ENCODE results near the gene PPP4R1. TPM values are rescaled to one million over a fixed set of nuclear protein-coding genes. Genes with fewer than 3 reads are reported as not detected.
"Not testable (repeated sequence)": the region's sequence is repeated elsewhere in the genome, so short reads cannot be mapped to it uniquely, and the experiment has no call there.

The PPP4R1 gene
- total RNA-seq, 1 donor from 2014 or later: 136 TPM

DNA sequence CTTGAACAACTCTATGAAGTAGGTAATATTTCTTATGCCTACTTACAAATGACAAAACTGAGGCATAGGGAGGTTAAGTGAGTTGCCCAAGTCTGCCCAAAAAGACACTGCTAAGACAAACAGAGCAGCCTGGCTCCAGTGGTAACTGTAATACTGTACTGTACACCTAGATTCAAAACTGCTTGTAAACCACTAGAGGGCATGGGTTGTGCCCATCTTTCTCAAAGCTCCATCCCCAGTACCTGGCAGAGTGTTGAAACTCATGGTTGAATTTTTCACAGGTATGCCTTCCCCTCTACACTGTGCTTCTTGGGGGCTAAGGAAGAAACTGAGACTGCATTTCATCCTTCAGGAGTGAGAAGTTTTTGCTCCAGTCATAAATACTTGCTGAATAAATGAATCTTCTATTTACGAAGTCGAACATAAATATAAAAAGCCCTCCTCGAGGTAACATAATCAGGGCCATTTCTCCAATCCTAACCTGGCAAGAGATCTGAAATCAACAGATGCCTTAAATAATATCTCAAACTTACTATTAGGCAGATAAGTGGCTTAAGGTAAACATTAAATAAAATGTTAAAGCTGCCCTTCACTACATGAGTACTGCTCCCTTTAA is 2.0 kb downstream of the PPP4R1 start:
- peaks cover 20% of the 10 kb centered on the region for H3K4me1 Mint-ChIP-seq (ENCODE audit: low read depth, unreplicated experiment)
- peaks cover 10% of the 10 kb centered on the region for H3K27me3 Mint-ChIP-seq (ENCODE audit: unreplicated experiment)
- H3K27ac Mint-ChIP-seq (ENCODE audit: unreplicated experiment): peak overlapping the region; percentile 26
- peak; percentile 53 for TF ChIP-seq CTCF (IDR thresholded peaks at IDR 0.05; ENCODE audit: partially characterized antibody, unreplicated experiment)
- H3K9me3 Mint-ChIP-seq (ENCODE audit: unreplicated experiment): peaks cover 10% of the 10 kb centered on the region
- peak overlapping the region; percentile 98 for H3K4me3 Mint-ChIP-seq (ENCODE audit: unreplicated experiment)
- no peak for DNase-seq
- H3K36me3 Mint-ChIP-seq (ENCODE audit: unreplicated experiment): peaks cover 3% of the 10 kb centered on the region

- Mint-ChIP-seq H3K9me3 (ENCODE audit: unreplicated experiment) (peaks cover 4% of the 10 kb centered on the region), H3K27ac (ENCODE audit: unreplicated experiment) (no peak overlapping the region), H3K36me3 (ENCODE audit: unreplicated experiment) (peaks cover 3% of the 10 kb centered on the region), H3K27me3 (ENCODE audit: unreplicated experiment) (peaks cover 4% of the 10 kb centered on the region), H3K4me1 (ENCODE audit: low read depth, unreplicated experiment) (peaks cover 12% of the 10 kb centered on the region), H3K4me3 (ENCODE audit: unreplicated experiment) (no peak overlapping the region)
- no peak for TF ChIP-seq CTCF (IDR thresholded peaks at IDR 0.05; ENCODE audit: partially characterized antibody, unreplicated experiment)
- no peak for DNase-seq
These were observed 5.2 kb downstream of the PPP4R1 start for GRCh38 chr18:9609190-9609589.

GRCh38 chr18:9608728-9609127 is 5.6 kb downstream of the PPP4R1 start:
- peaks cover 4% of the 10 kb centered on the region for H3K27me3 Mint-ChIP-seq (ENCODE audit: unreplicated experiment)
- no peak overlapping the region for H3K27ac Mint-ChIP-seq (ENCODE audit: unreplicated experiment)
- no peak for TF ChIP-seq CTCF (IDR thresholded peaks at IDR 0.05; ENCODE audit: partially characterized antibody, unreplicated experiment)
- no peak for DNase-seq
- peaks cover 12% of the 10 kb centered on the region for H3K4me1 Mint-ChIP-seq (ENCODE audit: low read depth, unreplicated experiment)
- peaks cover 3% of the 10 kb centered on the region for H3K36me3 Mint-ChIP-seq (ENCODE audit: unreplicated experiment)
- H3K9me3 Mint-ChIP-seq (ENCODE audit: unreplicated experiment): peaks cover 4% of the 10 kb centered on the region
- H3K4me3 Mint-ChIP-seq (ENCODE audit: unreplicated experiment): no peak overlapping the region

- TF ChIP-seq CTCF (IDR thresholded peaks at IDR 0.05; ENCODE audit: partially characterized antibody, unreplicated experiment): no peak
- DNase-seq: no peak
- peaks cover 2% of the 10 kb centered on the region for H3K9me3 Mint-ChIP-seq (ENCODE audit: unreplicated experiment)
- no peak overlapping the region for H3K4me3 Mint-ChIP-seq (ENCODE audit: unreplicated experiment)
- peaks cover 1% of the 10 kb centered on the region for H3K27me3 Mint-ChIP-seq (ENCODE audit: unreplicated experiment)
- no peak overlapping the region for H3K27ac Mint-ChIP-seq (ENCODE audit: unreplicated experiment)
- peaks cover 3% of the 10 kb centered on the region for H3K36me3 Mint-ChIP-seq (ENCODE audit: unreplicated experiment)
- peaks cover 12% of the 10 kb centered on the region for H3K4me1 Mint-ChIP-seq (ENCODE audit: low read depth, unreplicated experiment)
These were observed 6.1 kb downstream of the PPP4R1 start for GRCh38 chr18:9608298-9608697.

GRCh38 chr18:9607111-9607510 is 7.2 kb downstream of the PPP4R1 start:
- DNase-seq; H3K36me3 Mint-ChIP-seq (ENCODE audit: unreplicated experiment); H3K4me3 Mint-ChIP-seq (ENCODE audit: unreplicated experiment); H3K27me3 Mint-ChIP-seq (ENCODE audit: unreplicated experiment); H3K27ac Mint-ChIP-seq (ENCODE audit: unreplicated experiment); H3K9me3 Mint-ChIP-seq (ENCODE audit: unreplicated experiment); H3K4me1 Mint-ChIP-seq (ENCODE audit: low read depth, unreplicated experiment): not testable (repeated sequence)

Data from glutamatergic neuron (in vitro differentiated cells).